Bronchial epithelial cell (primary cell): ENCODE measurements around the gene FGF19. TPM values are rescaled to one million over a fixed set of nuclear protein-coding genes. Genes with fewer than 3 reads are reported as not detected.

Source experiments
- DNase-seq: peaks from one replicate; pipeline ENCODE4 v3.0.0-alpha.2; 2010; ENCODE audit warnings: low read depth
- FAIRE-seq: peaks from 2 replicates; lab custom pipeline; 2011; peaks lifted over from hg19 to GRCh38; lab: Jason Lieb, UNC
- H3K27me3 ChIP-seq: 2 replicates; pipeline ENCODE4 v1.5.1; 2011; ENCODE audit warnings: low read length; ENCODE audit not compliant: control insufficient read depth, insufficient read depth
- H3K36me3 ChIP-seq: 2 replicates; pipeline ENCODE4 v1.5.1; 2011; ENCODE audit warnings: low read length; ENCODE audit not compliant: control insufficient read depth, insufficient read depth
- H3K4me3 ChIP-seq: 2 replicates; pipeline ENCODE4 v1.5.1; 2011; ENCODE audit warnings: mild to moderate bottlenecking, low read depth, low read length, control low read depth
- total RNA-seq: library from RNA; depleted of rRNA; stranded (reverse); fragments of >200 nt; gene quantifications from 2 replicates; pipeline ENCODE4 v1.2.1, GENCODE V29; 2014
- TF ChIP-seq, protein P1 (sequence below): IDR thresholded peaks from 2 replicates; pipeline ENCODE4 v1.5.1; 2011; ENCODE audit warnings: mild to moderate bottlenecking, moderate library complexity, low read length, control low read depth, inconsistent platforms; ENCODE audit not compliant: insufficient read depth, severe bottlenecking

FGF19 gene
- total RNA-seq, 1 donor from 2014 or later: not detected

DNA sequence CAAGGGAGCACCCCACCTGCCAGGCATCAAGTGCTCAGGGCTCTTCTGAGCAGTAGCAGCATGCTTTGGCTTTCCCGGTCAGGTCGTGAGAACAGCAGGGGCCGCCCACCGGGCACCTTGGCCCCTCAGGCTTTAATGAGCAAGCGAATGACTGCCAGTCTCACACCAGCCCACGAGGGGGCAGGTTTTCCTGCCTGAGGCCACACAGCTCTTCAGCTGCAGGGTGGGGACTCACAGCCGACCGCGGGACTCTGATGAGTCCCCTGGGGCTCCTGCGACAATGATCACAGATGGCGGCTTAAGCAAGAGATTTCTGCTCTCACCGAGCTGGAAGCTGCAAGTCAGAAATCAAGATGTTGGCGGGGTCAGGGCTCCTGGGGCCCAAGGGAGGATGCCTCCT lies 14.3 kb upstream of the FGF19 start:
- H3K27me3 ChIP-seq: peaks cover 21% of the 10 kb centered on the region
- no peak for FAIRE-seq
- no peak overlapping the region for H3K4me3 ChIP-seq
- TF ChIP-seq, protein P1, sequence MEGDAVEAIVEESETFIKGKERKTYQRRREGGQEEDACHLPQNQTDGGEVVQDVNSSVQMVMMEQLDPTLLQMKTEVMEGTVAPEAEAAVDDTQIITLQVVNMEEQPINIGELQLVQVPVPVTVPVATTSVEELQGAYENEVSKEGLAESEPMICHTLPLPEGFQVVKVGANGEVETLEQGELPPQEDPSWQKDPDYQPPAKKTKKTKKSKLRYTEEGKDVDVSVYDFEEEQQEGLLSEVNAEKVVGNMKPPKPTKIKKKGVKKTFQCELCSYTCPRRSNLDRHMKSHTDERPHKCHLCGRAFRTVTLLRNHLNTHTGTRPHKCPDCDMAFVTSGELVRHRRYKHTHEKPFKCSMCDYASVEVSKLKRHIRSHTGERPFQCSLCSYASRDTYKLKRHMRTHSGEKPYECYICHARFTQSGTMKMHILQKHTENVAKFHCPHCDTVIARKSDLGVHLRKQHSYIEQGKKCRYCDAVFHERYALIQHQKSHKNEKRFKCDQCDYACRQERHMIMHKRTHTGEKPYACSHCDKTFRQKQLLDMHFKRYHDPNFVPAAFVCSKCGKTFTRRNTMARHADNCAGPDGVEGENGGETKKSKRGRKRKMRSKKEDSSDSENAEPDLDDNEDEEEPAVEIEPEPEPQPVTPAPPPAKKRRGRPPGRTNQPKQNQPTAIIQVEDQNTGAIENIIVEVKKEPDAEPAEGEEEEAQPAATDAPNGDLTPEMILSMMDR: peak; percentile 57
- no peaks in the 10 kb centered on the region for H3K36me3 ChIP-seq
- DNase-seq: no peak

DNA sequence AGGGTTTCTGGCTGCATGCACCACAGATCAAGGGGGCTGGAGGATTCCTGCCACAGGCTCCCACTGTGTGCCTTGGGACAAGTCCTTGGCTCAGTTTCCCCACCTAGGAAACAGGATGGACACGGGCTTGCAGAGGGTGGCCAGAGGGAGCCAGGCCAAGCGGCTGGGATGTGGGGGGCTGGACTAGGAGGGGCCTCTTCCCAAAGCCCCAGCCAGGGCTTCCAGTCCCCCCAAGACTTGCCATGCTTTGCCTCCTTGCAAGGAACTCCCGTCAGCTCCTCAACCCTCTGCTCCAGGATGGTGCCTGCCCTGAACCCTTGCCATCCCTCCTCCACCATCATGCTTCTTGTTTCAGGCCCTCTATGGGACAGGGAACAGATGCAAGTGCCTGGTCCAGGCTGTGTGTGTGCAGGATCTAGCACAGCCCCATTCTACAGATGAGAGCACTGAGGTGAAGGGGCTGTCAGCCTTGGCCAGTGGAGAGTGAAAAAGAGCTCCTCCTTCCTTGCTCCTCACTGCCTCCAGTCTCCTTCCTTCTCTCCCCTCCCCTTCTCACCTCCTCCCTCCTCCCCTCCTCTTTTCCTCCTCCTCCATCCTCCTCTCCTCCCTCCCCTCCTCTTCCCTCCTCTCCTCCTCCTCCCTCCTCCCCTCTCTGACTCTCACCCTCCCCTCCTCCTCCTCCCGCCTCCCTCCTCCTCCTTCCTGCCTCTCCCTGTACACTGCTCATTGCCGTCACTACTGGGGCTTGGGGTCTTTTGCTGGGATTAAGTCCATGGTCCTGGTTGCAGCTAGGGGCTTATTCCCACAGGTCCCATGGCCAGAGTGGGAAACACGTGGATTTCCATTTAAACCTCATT lies 13.3 kb upstream of the FGF19 start:
- peaks cover 21% of the 10 kb centered on the region for H3K27me3 ChIP-seq
- H3K36me3 ChIP-seq: no peaks in the 10 kb centered on the region
- H3K4me3 ChIP-seq: no peak overlapping the region
- DNase-seq (no peak), FAIRE-seq (no peak)
- TF ChIP-seq, protein P1: no peak

DNA sequence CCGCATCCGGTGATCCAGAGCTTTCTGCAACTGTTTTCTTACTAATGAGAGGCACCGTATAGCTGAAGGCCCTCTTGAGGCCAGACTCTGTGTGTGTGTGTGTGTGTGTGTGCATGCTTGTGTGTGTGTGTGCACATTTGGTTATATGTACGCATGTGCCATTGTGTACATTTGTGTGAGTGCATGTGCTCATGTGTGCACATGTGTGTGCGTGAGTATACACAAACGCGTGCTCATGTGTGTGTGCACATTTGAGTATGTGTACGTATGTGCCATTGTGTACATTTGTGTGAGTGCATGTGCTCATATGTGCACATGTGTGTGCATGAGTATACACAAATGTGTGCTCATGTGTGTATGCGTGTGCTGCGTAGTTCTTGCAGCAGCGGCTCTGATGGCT lies 12.3 kb upstream of the FGF19 start:
- TF ChIP-seq, protein P1: no peak
- peak; percentile 99 for FAIRE-seq

DNA sequence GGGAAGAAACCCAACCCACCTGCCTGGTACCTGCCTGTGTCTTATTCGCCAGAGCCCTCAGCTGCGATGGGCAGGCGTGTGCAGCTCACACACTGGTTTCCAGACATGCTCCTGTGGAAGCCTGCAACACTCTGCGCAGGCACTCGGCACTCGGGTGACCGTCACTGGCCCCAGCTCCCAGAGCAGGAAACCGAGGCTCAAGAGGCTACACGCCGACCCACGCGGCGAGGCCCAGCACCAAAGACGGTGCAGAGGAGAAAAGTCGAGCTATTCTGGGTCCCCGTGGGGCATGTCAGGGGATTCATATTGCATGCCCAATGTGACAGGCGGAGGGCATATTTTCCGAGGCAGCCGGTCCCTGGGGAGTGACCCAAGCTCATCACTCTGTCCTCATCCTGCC lies 11.6 kb upstream of the FGF19 start:
- H3K27me3 ChIP-seq: peaks cover 15% of the 10 kb centered on the region
- FAIRE-seq: no peak
- no peak for DNase-seq
- TF ChIP-seq, protein P1: no peak
- no peak overlapping the region for H3K4me3 ChIP-seq
- H3K36me3 ChIP-seq: no peaks in the 10 kb centered on the region

More for the DNA sequence above, 12.3 kb upstream of the FGF19 start:
- Histone ChIP-seq H3K36me3 (no peaks in the 10 kb centered on the region), H3K4me3 (no peak overlapping the region), H3K27me3 (peaks cover 15% of the 10 kb centered on the region)
- no peak for DNase-seq

DNA sequence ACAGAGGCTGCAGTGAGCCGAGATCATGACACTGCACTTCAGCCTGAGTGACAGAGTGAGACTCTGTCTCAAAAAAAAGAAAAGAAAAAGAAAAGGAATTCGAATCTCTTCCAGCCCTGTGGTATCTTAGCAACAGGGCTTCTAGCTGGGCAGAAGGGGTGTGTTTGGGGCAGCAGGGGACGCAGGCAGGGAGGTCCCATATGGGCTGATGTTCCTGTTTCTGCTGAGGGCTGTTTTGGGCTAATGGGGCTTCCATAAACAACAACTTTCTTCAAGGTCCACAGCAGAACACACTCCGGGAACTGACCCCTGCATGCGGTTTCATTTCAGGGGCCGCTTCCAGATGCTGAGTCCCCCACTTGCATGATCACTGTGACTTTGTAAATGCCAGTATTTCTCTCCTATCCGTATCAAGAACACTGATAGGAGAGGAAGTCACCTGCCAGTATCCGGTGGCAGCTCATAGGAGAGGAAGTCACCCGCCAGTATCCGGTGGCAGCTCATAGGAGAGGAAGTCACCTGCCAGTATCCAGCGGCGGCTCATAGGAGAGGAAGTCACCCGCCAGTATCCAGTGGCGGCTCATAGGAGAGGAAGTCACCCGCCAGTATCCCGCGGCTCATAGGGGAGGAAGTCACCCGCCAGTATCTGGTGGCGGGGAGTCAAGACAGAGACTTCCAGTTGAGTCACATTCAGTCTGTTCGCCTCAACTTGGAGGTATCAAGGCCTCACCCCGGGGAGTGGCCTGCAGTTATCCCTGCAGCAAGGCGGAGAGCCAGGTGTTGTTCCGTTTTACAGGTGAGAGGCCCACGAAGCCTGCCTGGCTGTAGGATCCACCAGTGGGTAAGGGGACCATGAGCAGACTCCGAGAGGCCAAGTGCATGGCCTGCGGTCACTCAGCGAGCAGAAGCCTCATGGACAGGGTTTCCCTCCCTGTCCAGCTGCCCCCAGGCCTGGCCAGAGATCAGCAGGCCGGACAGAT lies 8.3 kb upstream of the FGF19 start:
- FAIRE-seq (peak; percentile 83), DNase-seq (no peak)
- TF ChIP-seq, protein P1: no peak
- no peak overlapping the region for H3K4me3 ChIP-seq
- H3K36me3 ChIP-seq: no peaks in the 10 kb centered on the region
- H3K27me3 ChIP-seq: peaks cover 2% of the 10 kb centered on the region
